Caco-2 (cell line): ENCODE data around the gene HELB. TPM values are rescaled to one million over a fixed set of nuclear protein-coding genes. Genes with fewer than 3 reads are reported as not detected.

Source experiments
- BruUV-seq: library from RNA; stranded (reverse); fragments of 400-500 nt; replicated peaks from 2 replicates; lab custom pipeline; 2021; lab: Mats Ljungman, UMichigan
- CTCF ChIA-PET: fragments of 300-600 bp; sonication (Branson Sonifier 250); formaldehyde crosslinking; loops from one replicate; lab custom pipeline; 2022; ENCODE audit warnings: antibody characterized with exemption; lab: Charles Lee
- POLR2A ChIA-PET: fragments of 300-600 bp; sonication (Branson Sonifier 250); formaldehyde crosslinking; loops from one replicate; lab custom pipeline; 2022; ENCODE audit warnings: antibody characterized with exemption; lab: Charles Lee
- DNase-seq, 2 experiments: peaks; one replicate each; pipeline versions ENCODE4 v3.0.0 to v3.0.0-alpha.2; 2020 to 2022
- H3K27me3 ChIP-seq: replicated peaks from 2 replicates; pipeline ENCODE4 v1.6.0; 2011; ENCODE audit warnings: low read length; ENCODE audit not compliant: control insufficient read depth, insufficient read depth
- H3K36me3 ChIP-seq: 2 replicates; pipeline ENCODE4 v1.5.1; 2011; ENCODE audit warnings: low read length; ENCODE audit not compliant: control insufficient read depth, insufficient read depth
- H3K4me1 ChIP-seq: fragments of 250-450 bp; sonication (Bioruptor Pico); 2 replicates; pipeline ENCODE4 v1.5.1; 2020; ENCODE audit warnings: mild to moderate bottlenecking
- H3K4me3 ChIP-seq: 2 replicates; pipeline ENCODE4 v1.5.1; 2011; ENCODE audit warnings: low read depth, mild to moderate bottlenecking, control low read depth, low read length
- H3K9me3 ChIP-seq: fragments of 250-450 bp; sonication (Bioruptor Pico); 2 replicates; pipeline ENCODE4 v1.5.1; 2020; ENCODE audit warnings: mild to moderate bottlenecking, moderate library complexity
- H3K27ac Mint-ChIP-seq: one replicate; pipeline ENCODE4 v1.8.0; 2022; ENCODE audit warnings: mixed read lengths; ENCODE audit not compliant: unreplicated experiment
- H3K27me3 Mint-ChIP-seq: one replicate; pipeline ENCODE4 v1.8.0; 2022; ENCODE audit warnings: mixed read lengths; ENCODE audit not compliant: insufficient read depth, unreplicated experiment
- H3K36me3 Mint-ChIP-seq: one replicate; pipeline ENCODE4 v1.8.0; 2022; ENCODE audit warnings: mild to moderate bottlenecking, mixed read lengths; ENCODE audit not compliant: insufficient read depth, unreplicated experiment
- H3K4me1 Mint-ChIP-seq: one replicate; pipeline ENCODE4 v1.8.0; 2022; ENCODE audit warnings: low read depth, mixed read lengths; ENCODE audit not compliant: unreplicated experiment
- H3K4me3 Mint-ChIP-seq: one replicate; pipeline ENCODE4 v1.8.0; 2022; ENCODE audit warnings: mild to moderate bottlenecking, moderate library complexity, mixed read lengths; ENCODE audit not compliant: unreplicated experiment
- H3K9me3 Mint-ChIP-seq: one replicate; pipeline ENCODE4 v1.8.0; 2022; ENCODE audit warnings: mixed read lengths; ENCODE audit not compliant: unreplicated experiment
- intact Hi-C: fragments of 100-400 bp; cut with micrococcal nuclease; formaldehyde crosslinking; loops from one replicate; pipeline ENCODE4 v1.10.0; 2022; ENCODE audit not compliant: unreplicated experiment
- total RNA-seq: library from RNA; stranded (reverse); gene quantifications from 2 replicates; pipeline ENCODE4 v1.2.3, GENCODE V29; 2022
- TF ChIP-seq, protein P1 (sequence below), 2 experiments: fragments of 200-600 bp in 1 of 2; IDR thresholded peaks; 1 replicate in 1 of 2; 2 replicates in 1 of 2; pipeline versions ENCODE4 v1.5.1 to v1.8.0; 2011 to 2022; ENCODE audit warnings: antibody characterized with exemption in 1 of 2, control low read depth in 1 of 2, inconsistent platforms in 1 of 2, low read depth in 1 of 2, low read length in 1 of 2, mild to moderate bottlenecking in 1 of 2, moderate library complexity in 1 of 2; ENCODE audit not compliant: insufficient read depth in 1 of 2, severe bottlenecking in 1 of 2, unreplicated experiment in 1 of 2

HELB gene
- total RNA-seq, 1 experiment from 2014 or later: 3.4 TPM

DNA sequence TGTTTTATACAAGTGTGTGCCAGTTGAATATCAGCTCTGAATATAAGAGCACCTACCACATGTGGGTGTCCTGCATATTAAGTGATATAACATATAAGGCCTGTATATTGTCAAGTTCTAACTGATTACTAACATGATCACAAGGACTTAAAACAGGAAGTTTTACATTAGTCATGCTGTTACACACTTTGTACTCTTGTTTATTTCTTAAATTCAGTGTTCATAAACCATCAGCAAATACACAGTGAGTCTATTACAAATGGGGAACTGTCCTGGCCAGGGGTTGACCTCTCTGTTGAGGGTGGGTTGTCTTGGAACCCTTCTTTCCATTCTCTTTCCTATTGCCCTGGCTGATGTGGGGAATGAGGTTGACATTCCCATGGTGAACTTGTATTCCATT lies 19.1 kb downstream of the HELB start:
- Histone ChIP-seq H3K4me1 (no peaks in the 10 kb centered on the region), H3K27me3 (no peaks in the 10 kb centered on the region), H3K4me3 (no peak overlapping the region), H3K36me3 (no peaks in the 10 kb centered on the region), H3K9me3 (no peaks in the 10 kb centered on the region)
- CTCF ChIA-PET: no interaction called here
- Mint-ChIP-seq H3K4me3 (no peak overlapping the region), H3K27ac (no peak overlapping the region), H3K9me3 (no peaks in the 10 kb centered on the region), H3K27me3 (no peaks in the 10 kb centered on the region), H3K36me3 (no peaks in the 10 kb centered on the region), H3K4me1 (no peaks in the 10 kb centered on the region)
- POLR2A ChIA-PET: no interaction called here
- no TSS peak for BruUV-seq
- intact Hi-C loops: no loop called here
- no peak for DNase-seq
- TF ChIP-seq, protein P1, sequence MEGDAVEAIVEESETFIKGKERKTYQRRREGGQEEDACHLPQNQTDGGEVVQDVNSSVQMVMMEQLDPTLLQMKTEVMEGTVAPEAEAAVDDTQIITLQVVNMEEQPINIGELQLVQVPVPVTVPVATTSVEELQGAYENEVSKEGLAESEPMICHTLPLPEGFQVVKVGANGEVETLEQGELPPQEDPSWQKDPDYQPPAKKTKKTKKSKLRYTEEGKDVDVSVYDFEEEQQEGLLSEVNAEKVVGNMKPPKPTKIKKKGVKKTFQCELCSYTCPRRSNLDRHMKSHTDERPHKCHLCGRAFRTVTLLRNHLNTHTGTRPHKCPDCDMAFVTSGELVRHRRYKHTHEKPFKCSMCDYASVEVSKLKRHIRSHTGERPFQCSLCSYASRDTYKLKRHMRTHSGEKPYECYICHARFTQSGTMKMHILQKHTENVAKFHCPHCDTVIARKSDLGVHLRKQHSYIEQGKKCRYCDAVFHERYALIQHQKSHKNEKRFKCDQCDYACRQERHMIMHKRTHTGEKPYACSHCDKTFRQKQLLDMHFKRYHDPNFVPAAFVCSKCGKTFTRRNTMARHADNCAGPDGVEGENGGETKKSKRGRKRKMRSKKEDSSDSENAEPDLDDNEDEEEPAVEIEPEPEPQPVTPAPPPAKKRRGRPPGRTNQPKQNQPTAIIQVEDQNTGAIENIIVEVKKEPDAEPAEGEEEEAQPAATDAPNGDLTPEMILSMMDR (IDR thresholded peaks at IDR 0.05; ENCODE audit: insufficient read depth in 1 of 2, low read depth in 1 of 2, low read length in 1 of 2, severe bottlenecking in 1 of 2, unreplicated experiment in 1 of 2): no peak

DNA sequence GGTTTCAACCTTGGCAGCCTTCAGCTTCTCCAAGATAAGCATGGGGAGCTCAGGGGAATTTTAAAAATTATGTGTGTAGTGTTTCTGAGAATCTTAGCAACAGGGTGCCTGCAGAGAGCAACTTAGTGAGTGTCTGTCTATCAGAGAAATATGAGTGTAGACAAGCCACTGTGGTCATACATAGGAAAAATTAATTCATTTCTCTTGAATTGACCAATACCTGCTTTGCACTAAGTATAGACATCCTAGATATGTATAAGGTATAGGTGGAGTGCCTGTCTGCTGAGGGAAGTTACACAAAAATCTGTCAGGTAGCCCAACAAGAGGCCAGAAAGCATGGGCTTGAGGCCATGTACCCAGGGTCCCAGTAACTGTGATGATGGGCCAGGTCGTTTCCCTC lies 20.7 kb downstream of the HELB start:
- H3K36me3 ChIP-seq: no peaks in the 10 kb centered on the region
- no peaks in the 10 kb centered on the region for H3K9me3 ChIP-seq
- Mint-ChIP-seq H3K4me1 (no peaks in the 10 kb centered on the region), H3K27ac (no peak overlapping the region), H3K9me3 (no peaks in the 10 kb centered on the region), H3K4me3 (no peak overlapping the region), H3K36me3 (no peaks in the 10 kb centered on the region), H3K27me3 (no peaks in the 10 kb centered on the region)
- CTCF ChIA-PET: no interaction called here
- no TSS peak for BruUV-seq
- H3K4me3 ChIP-seq: no peak overlapping the region
- no peaks in the 10 kb centered on the region for H3K4me1 ChIP-seq
- no peak for DNase-seq
- H3K27me3 ChIP-seq: no peaks in the 10 kb centered on the region
- TF ChIP-seq, protein P1 (IDR thresholded peaks at IDR 0.05; ENCODE audit: insufficient read depth in 1 of 2, low read depth in 1 of 2, low read length in 1 of 2, severe bottlenecking in 1 of 2, unreplicated experiment in 1 of 2): no peak
- POLR2A ChIA-PET: no interaction called here
- intact Hi-C loops: no loop called here

DNA sequence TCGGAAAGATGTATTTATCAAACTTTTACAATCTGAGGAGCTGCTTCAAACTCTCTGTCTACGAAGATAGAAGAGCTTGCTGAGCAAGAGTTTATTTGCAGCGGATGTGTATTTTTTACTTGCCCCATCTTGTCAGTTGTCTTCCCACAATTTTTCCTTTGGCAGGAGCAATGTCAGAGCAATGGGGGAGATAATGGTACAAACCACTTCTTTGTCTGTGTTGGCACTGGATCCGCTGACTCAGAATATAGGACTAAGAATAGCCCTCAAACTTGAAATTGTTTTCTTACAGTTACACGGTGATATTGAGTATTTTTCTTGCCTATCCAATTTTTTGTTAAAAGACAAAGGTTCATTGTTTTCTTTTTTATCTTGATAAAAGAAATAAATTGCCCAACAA lies 27.6 kb downstream of the HELB start:
- no peaks in the 10 kb centered on the region for H3K4me1 Mint-ChIP-seq

More for the DNA sequence above, 27.6 kb downstream of the HELB start:
- DNase-seq: no peak
- BruUV-seq: no TSS peak
- Histone ChIP-seq H3K4me3 (no peak overlapping the region), H3K36me3 (no peaks in the 10 kb centered on the region), H3K4me1 (no peaks in the 10 kb centered on the region), H3K9me3 (no peaks in the 10 kb centered on the region), H3K27me3 (no peaks in the 10 kb centered on the region)
- Mint-ChIP-seq H3K9me3 (no peaks in the 10 kb centered on the region), H3K36me3 (no peaks in the 10 kb centered on the region), H3K27ac (no peak overlapping the region), H3K27me3 (no peaks in the 10 kb centered on the region), H3K4me3 (no peak overlapping the region)
- TF ChIP-seq, protein P1 (IDR thresholded peaks at IDR 0.05; ENCODE audit: insufficient read depth in 1 of 2, low read depth in 1 of 2, low read length in 1 of 2, severe bottlenecking in 1 of 2, unreplicated experiment in 1 of 2): no peak
- CTCF ChIA-PET: no interaction called here
- intact Hi-C loops: no loop called here
- POLR2A ChIA-PET: no interaction called here
